BLaER1 (cell line): ENCODE measurements around the gene RASIP1.
"Not testable (repeated sequence)": the region's sequence is repeated elsewhere in the genome, so short reads cannot be mapped to it uniquely, and the experiment has no call there.

ENCODE experiments used
- H3K27ac ChIP-seq: shearing (Covaris generic); formaldehyde crosslinking; 2 replicates; pipeline ENCODE4 v1.8.1; 2022
- H3K27me3 ChIP-seq: shearing (Covaris generic); formaldehyde crosslinking; 2 replicates; pipeline ENCODE4 v1.8.1; 2022
- H3K36me3 ChIP-seq: shearing (Covaris generic); formaldehyde crosslinking; 2 replicates; pipeline ENCODE4 v1.8.1; 2022
- H3K4me1 ChIP-seq: shearing (Covaris generic); formaldehyde crosslinking; 2 replicates; pipeline ENCODE4 v1.8.1; 2022
- H3K4me2 ChIP-seq: shearing (Covaris generic); formaldehyde crosslinking; 2 replicates; pipeline ENCODE4 v1.8.1; 2022
- H3K4me3 ChIP-seq: shearing (Covaris generic); formaldehyde crosslinking; 2 replicates; pipeline ENCODE4 v1.8.1; 2022
- H3K9ac ChIP-seq: shearing (Covaris generic); formaldehyde crosslinking; 2 replicates; pipeline ENCODE4 v1.8.1; 2022
- H3K9me3 ChIP-seq: shearing (Covaris generic); formaldehyde crosslinking; 2 replicates; pipeline ENCODE4 v1.8.1; 2022
- H4K20me1 ChIP-seq: shearing (Covaris generic); formaldehyde crosslinking; 2 replicates; pipeline ENCODE4 v1.8.1; 2022
- Cebpa-rat ChIP-seq: shearing (Covaris generic); IDR thresholded peaks from 2 replicates; pipeline ENCODE4 v1.8.1; 2022

RASIP1 gene

GRCh38 chr19:48719263-48720171 is 20.9 kb downstream of the RASIP1 start, which contains the start of gene MAMSTR:
TSS of gene MAMSTR (minus strand) at chr19:48719725. CDS start at chr19:48719031, 694 bp downstream.
- 0 out of 2 replicates have a peak, but pooled peaks cover 10% of the 10 kb centered on the region for H3K36me3 ChIP-seq
- H3K4me3 ChIP-seq, result peak within 1 kb of the TSS; percentile 66
- TF ChIP-seq Cebpa-rat, result no peak
- H3K27ac ChIP-seq, result peak within 1 kb of the TSS; percentile 73
- peak within 1 kb of the TSS; percentile 81 for H3K4me2 ChIP-seq
- H3K9ac ChIP-seq, result peak within 1 kb of the TSS; percentile 11
- H3K27me3 ChIP-seq, result no peaks in the 10 kb centered on the region
- H4K20me1 ChIP-seq, result no peaks in the 10 kb centered on the region
- peaks cover 50% of the 10 kb centered on the region for H3K4me1 ChIP-seq
- H3K9me3 ChIP-seq, result no peaks in the 10 kb centered on the region

DNA sequence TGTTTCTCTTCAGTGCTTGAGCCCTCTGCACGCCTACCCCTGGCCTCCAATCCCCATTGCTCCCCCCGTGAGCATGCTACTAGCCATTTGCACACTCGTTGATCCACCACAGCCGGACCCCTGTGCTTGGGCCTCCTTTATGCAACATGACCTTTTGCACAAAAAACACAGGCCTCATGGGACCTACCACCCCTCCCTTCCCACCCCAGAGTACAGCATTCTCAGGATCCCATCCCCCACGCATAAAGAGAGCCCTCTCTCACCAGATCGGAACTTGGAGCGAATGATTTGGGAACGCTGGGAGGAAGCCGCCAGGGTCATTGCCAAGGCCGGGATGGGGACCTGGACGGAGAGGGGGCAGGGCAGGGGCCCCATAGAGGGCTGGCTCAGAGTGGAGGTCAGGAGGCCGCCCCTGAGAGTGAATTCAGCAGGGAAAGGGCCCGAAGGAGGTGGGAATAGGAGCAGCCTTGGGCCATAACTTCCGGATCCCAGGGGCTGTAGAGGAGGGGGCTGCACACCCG is 21.6 kb downstream of the RASIP1 start:
- Histone ChIP-seq H3K27ac (peak overlapping the region; percentile 73), H3K4me2 (peak overlapping the region; percentile 81), H3K9ac (peak overlapping the region; percentile 11; the same call in 1 of the 2 replicates), H3K4me3 (no peak overlapping the region), H3K27me3 (no peaks in the 10 kb centered on the region), H3K9me3 (no peaks in the 10 kb centered on the region), H3K4me1 (peaks cover 46% of the 10 kb centered on the region), H3K36me3 (0 out of 2 replicates have a peak, but pooled peaks cover 5% of the 10 kb centered on the region), H4K20me1 (no peaks in the 10 kb centered on the region)
- TF ChIP-seq Cebpa-rat, result no peak

- not testable (repeated sequence) for H3K27me3 ChIP-seq, H3K4me3 ChIP-seq, H3K9me3 ChIP-seq, H3K27ac ChIP-seq, H3K4me2 ChIP-seq, H3K36me3 ChIP-seq, H3K9ac ChIP-seq, H4K20me1 ChIP-seq
- peaks cover 51% of the 10 kb centered on the region for H3K4me1 ChIP-seq
Measured at GRCh38 chr19:48718106-48718505, 22.3 kb downstream of the RASIP1 start.

DNA sequence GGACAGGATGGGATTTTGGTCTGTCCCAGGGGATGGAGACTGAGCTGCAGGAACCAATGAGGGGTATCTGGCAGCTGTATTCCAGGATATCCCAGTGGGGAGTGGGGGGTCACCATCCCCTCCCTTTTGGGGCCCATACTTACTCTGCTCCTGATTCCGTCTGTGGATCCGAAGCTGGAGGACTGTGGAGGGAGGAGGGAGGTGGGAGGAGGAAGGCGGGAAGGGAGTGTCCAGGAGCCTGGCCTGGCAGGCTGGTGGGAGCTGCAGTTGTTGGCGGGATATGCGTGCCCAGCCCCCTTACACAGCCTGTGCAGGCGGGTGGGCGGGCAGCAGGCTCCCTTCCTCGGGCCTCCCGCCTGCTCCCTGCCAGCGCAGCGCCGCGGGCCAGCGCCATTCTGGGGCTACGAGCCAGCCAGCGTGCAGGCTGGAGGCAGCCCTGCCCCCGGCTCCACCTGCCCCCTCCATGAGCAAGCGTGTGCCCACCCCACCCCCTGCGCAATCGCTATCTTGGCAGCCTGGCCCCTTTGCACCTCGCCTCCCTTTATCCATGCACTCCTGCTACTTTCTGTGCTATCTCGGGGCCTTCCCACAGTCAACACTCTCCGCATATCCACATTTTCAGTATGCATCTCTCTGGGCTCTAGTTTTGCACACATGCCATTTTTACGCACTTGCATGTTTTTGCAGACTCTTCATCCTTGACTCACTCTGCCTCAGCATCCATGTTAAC is 23.7 kb downstream of the RASIP1 start:
- Histone ChIP-seq H3K27ac (no peak overlapping the region), H3K36me3 (no peaks in the 10 kb centered on the region), H3K9me3 (no peaks in the 10 kb centered on the region), H3K4me3 (no peak overlapping the region), H3K4me2 (no peak overlapping the region), H3K4me1 (peaks cover 54% of the 10 kb centered on the region), H4K20me1 (no peaks in the 10 kb centered on the region), H3K27me3 (no peaks in the 10 kb centered on the region), H3K9ac (no peak overlapping the region)
- TF ChIP-seq Cebpa-rat, result no peak

- no peaks in the 10 kb centered on the region for H3K27me3 ChIP-seq
- peak overlapping the region; percentile 83; the same call in 1 of the 2 replicates for H3K9ac ChIP-seq
- peak overlapping the region; percentile 77; the same call in 1 of the 2 replicates for H3K27ac ChIP-seq
- peak overlapping the region; percentile 79; the same call in 1 of the 2 replicates for H3K4me3 ChIP-seq
- TF ChIP-seq Cebpa-rat, result no peak
- H4K20me1 ChIP-seq, result no peaks in the 10 kb centered on the region
- peak overlapping the region; percentile 85 for H3K4me2 ChIP-seq
- peaks cover 47% of the 10 kb centered on the region for H3K4me1 ChIP-seq
- peaks cover 7% of the 10 kb centered on the region; the same call in 1 of the 2 replicates for H3K36me3 ChIP-seq
- 0 out of 2 replicates have a peak, but pooled peaks cover 5% of the 10 kb centered on the region for H3K9me3 ChIP-seq
Measured at GRCh38 chr19:48715681-48716171, 24.7 kb downstream of the RASIP1 start.

DNA sequence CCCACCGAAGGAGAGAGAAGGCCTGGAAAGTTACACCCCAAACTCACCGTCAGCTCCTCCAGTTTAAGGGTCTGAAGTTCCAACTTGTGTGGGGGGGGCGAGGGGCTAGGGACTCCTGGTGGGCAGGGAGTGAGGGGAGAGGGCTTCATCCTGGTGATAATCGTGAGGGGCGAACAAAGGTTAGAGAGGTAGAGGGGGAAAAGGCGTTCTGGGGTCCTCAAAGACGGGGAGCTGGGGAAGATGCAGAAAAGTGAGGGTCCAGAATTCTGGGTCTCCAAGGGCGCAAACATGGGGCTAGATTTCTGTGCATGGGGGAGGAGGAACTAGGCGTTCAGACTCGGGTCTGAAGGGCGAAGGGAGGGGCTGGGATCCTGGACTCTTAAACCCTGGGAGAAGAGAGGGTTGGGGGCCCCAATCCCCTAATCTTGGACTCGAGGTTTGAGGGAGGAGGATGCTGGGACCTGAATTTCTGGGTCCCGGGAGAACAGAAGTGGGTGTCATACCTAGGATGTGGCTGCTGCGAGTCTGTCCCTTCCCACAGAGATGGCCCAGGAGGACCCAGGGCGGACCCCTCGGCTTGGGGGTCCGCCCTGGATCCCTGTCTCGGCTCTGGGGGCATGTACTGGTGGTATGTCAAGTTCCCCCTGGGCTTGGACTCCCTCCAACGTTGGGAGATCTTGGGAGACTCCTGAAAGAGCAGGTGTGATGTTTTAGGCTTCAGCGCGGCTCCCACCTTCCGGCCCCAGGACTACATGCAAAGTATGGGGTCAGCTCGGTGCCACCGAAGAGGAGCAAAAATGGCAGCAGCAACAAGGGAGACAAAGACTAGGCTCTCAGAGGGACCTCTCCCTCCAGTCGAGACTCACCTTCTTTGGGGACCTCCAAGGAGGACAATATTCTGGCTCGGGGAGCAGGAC is 25.4 kb downstream of the RASIP1 start:
- H4K20me1 ChIP-seq, result no peaks in the 10 kb centered on the region
- TF ChIP-seq Cebpa-rat, result no peak
- peaks cover 7% of the 10 kb centered on the region; the same call in 1 of the 2 replicates for H3K36me3 ChIP-seq
- H3K27ac ChIP-seq, result peak overlapping the region; percentile 77
- H3K4me2 ChIP-seq, result peak overlapping the region; percentile 85
- no peaks in the 10 kb centered on the region for H3K27me3 ChIP-seq
- peak overlapping the region; percentile 79 for H3K4me3 ChIP-seq
- H3K9ac ChIP-seq, result peak overlapping the region; percentile 83
- peaks cover 43% of the 10 kb centered on the region for H3K4me1 ChIP-seq
- H3K9me3 ChIP-seq, result 0 out of 2 replicates have a peak, but pooled peaks cover 5% of the 10 kb centered on the region

GRCh38 chr19:48713864-48714755 is 26.3 kb downstream of the RASIP1 start:
- Histone ChIP-seq H3K9me3 (0 out of 2 replicates have a peak, but pooled peaks cover 5% of the 10 kb centered on the region), H3K27me3 (no peaks in the 10 kb centered on the region), H3K36me3 (peaks cover 7% of the 10 kb centered on the region; the same call in 1 of the 2 replicates), H3K4me2 (peak overlapping the region; percentile 94), H3K9ac (peak overlapping the region; percentile 83), H3K4me3 (peak overlapping the region; percentile 79), H3K4me1 (peaks cover 34% of the 10 kb centered on the region), H3K27ac (peak overlapping the region; percentile 77), H4K20me1 (no peaks in the 10 kb centered on the region)
- no peak for TF ChIP-seq Cebpa-rat
